Choroid plexus epithelial cell (primary cell): ENCODE results near the gene FAM20C.

Experiments used
- DNase-seq: peaks from one replicate; pipeline ENCODE4 v3.0.0-alpha.2; 2010; ENCODE audit warnings: low read depth
- H3K4me3 ChIP-seq: 2 replicates; pipeline ENCODE4 v1.5.1; 2011; ENCODE audit warnings: low read depth, mild to moderate bottlenecking, control low read depth, low read length, moderate library complexity
- TF ChIP-seq, protein P1 (sequence below): conservative IDR thresholded peaks from 2 replicates; pipeline ENCODE4 v1.5.1; 2011; ENCODE audit warnings: low read depth, mild to moderate bottlenecking, control low read depth, inconsistent platforms, low read length, moderate library complexity

FAM20C gene

DNA sequence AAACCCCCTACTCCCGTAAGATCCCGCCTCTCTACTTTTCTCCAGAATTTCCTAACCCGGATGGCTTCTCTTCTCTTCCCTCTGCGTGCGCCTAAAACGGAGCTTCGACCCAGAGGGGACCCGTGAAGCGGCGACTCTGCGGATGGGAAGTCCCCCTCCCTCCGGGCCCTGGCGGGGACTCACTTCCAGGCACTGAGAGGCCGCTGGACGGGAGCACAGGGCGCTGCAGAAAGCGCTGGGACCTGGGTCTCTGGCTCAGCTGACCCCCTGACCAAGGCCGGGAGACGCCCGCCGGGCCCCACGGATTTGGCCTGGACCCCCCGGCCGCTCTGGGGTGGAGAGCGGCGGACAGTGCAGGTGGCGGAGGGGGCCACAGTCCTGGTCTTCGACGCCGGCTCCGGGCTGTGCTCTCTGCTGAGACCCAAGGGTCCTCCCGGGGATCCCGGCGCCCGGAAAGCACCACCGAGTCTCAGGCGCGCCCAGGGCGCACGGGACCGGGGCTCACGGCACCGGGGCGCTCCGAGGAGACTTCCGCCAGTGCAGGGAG, 96.9 kb downstream of the FAM20C start:
- DNase-seq, result no peak
- H3K4me3 ChIP-seq, result no peak overlapping the region
- TF ChIP-seq, protein P1, sequence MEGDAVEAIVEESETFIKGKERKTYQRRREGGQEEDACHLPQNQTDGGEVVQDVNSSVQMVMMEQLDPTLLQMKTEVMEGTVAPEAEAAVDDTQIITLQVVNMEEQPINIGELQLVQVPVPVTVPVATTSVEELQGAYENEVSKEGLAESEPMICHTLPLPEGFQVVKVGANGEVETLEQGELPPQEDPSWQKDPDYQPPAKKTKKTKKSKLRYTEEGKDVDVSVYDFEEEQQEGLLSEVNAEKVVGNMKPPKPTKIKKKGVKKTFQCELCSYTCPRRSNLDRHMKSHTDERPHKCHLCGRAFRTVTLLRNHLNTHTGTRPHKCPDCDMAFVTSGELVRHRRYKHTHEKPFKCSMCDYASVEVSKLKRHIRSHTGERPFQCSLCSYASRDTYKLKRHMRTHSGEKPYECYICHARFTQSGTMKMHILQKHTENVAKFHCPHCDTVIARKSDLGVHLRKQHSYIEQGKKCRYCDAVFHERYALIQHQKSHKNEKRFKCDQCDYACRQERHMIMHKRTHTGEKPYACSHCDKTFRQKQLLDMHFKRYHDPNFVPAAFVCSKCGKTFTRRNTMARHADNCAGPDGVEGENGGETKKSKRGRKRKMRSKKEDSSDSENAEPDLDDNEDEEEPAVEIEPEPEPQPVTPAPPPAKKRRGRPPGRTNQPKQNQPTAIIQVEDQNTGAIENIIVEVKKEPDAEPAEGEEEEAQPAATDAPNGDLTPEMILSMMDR, result no peak

DNA sequence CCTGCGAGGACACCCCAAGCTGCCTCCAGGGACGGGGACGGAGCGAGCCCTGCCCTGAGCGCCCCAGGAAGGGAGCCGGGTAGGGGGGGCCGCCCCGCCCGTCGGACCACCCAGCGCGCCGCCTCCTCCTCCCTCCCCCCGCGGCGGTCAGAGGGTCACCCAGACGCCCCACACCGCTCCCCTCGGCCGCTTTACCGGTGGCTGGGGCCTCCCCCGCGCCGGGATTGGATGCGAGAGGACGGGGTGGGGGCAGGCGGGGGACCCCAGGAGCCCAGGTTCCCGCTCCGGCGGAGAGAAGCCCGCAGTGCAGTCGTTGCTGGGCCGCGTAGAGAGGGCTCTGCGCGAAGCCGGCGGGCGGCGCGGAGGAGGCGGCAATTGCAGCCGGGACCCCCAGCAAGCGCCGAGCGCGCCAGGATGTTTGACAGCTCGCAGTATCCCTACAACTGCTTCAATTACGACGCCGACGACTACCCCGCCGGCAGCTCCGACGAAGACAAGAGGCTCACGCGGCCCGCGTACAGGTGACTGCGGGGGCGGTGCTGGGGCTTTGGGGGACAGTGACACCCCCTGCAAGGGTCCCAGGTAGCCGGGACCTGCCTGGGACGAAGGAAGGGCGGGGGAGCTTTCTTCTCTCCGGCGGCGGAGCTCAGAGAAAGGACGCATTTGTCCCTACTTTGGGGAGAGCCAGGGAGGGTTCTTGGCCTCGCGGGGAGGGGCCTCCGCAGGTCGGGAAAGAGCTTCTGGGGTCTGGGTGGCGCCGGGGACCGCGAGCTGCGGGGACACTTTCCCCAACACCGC, 97.6 kb downstream of the FAM20C start, which contains the start of gene FOXL3:
TSS of gene FOXL3 (plus strand) at position 415 of the 798 bp plus-strand sequence. CDS start at position 415, 0 bp downstream.
- no peak within 1 kb of the TSS for H3K4me3 ChIP-seq
- TF ChIP-seq, protein P1, result no peak
- DNase-seq, result no peak

DNA sequence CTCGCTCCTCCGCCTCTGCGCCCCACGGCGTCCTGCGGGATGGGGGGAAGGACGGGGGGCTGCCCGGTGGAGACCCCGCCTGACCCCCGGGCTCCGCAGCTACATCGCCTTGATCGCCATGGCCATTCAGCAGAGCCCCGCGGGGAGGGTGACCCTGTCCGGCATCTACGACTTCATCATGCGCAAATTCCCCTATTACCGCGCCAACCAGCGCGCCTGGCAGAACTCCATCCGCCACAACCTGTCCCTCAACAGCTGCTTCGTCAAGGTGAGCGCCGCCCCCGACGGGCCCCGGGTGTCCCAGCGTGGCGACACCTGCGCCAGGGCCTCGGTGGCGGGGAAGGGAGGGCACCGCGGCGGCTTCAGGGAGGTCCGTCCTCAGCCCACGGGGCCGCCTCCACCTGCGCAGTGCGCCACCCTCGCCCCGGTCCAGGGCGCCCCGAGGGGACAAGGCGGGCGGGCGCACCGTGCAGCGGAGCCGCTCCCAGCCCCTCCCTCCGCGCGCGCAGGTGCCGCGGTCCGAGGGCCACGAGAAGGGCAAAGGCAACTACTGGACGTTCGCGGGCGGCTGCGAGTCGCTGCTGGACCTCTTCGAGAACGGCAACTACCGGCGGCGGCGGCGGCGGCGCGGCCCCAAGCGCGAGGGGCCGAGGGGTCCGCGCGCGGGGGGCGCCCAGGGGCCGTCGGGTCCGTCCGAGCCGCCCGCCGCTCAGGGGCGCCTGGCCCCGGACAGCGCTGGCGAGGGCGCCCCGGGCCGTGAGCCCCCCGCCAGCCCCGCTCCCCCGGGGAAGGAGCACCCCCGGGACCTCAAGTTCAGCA, 98.4 kb downstream of the FAM20C start:
- TF ChIP-seq, protein P1, result no peak
- DNase-seq, result no peak
- no peak overlapping the region for H3K4me3 ChIP-seq

DNA sequence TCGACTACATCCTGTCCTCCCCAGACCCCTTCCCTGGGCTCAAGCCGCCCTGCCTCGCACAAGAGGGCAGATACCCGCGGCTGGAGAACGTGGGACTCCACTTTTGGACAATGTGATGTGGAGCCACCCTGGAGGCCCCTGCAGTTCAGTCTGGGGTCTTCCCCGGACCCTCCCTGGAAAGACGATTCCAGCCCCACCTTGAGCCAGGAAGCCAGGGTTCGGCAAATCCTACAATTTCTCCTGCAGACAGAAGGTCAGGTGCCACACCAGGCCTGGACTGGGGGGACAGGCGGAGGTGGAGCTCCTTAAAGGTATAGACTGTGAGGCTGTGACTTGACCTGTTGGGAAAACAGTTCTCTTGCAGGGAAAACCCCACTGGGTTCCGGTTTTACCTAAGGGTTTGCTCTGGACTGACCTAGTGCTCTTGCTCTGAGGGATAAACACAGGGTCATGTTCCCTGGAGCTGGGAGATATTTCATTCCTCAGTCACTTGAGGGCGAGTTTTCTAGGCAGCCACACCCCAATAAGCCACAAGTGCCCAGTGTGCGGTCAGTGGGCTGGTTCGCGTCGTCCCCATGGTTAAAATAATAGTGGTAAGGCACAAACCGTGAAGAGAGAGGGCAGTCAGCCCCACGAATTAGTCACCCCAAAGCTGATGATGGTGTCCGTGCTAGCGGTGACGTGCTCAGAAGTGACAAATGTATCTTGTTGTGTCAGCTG, 99.2 kb downstream of the FAM20C start:
- H3K4me3 ChIP-seq, result no peak overlapping the region
- no peak for DNase-seq
- TF ChIP-seq, protein P1, result no peak

DNA sequence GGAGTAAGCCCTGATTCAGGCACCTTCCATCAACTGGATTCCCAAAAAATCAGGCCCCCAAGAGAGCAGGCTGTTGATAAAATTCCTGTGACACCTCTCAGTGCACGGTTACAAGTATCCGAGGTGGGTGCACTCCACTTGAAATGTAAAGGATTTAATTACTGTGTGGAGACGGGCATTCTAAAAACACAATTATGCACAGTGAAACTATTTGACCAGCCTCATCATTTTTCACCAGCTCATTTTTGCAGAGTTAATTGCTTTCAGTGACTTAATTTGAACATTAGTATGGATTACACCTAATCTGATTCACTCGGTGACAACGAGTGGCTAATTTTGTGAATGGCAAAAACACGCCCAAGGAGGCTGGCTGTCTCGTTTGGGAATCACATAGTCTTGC, 99.9 kb downstream of the FAM20C start:
- H3K4me3 ChIP-seq, result no peak overlapping the region
- TF ChIP-seq, protein P1, result no peak
- no peak for DNase-seq

DNA sequence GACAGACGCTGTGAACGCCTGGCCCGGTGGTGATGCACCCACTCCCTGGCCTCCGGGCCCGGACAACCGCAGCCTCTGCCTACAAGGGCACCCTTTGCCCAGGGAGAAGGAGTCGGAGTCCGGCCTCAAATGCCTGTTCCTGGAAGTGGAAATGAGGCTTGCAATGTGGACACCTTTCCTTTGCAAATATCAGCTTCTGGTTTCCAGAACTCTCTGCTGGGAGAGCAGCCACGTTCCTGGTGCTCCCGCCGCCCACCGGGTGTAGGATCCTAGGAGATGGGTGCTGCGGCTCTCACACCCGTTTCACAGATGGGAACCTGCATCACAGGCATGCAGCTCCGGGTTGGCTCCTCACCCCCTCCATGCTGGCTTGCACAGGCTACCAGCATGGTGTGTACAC, 100.5 kb downstream of the FAM20C start:
- DNase-seq, result no peak
- no peak overlapping the region for H3K4me3 ChIP-seq
- TF ChIP-seq, protein P1, result no peak
